ENCODE measurements around the gene GHRL.
"Not testable (repeated sequence)": the region's sequence is repeated elsewhere in the genome, so short reads cannot be mapped to it uniquely, and the experiment has no call there.

GHRL gene

DNA sequence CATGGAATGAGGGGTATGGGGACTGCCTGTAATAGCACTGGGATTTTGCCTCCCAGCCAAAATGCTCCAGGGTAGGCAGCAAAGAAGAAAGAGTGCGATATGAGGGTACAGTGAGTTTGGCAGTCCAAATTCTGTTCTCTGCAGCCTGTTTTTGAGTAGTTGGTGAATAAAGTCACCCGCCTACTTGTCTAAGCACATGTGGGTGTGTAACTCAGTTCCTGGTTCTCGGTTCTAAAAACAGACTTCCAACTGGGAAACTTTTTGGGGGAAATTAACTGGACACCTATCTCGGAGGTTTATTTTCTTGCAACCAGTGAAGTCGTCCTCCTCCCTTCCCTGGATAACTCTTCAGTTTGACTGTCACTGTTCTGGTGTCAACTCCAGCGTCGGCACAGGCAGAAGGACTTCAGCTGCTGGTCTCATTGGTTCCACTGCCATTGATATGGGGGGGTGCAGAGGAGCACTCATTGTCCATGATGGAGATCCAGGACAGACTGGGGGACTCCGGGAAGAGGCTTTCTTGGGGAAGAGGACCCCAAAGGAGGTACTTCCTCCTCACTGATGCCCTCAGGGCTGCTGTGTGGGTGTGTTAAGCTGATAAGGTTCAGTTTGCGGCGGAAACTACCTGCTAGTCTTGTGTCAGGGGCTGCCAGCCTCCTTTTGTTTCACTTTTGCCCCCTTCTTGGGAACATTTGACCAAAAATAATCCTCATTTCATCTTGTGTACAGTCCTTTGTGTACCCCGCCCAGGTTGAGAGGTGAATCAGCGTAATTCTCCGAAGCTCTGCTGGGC, 13.2 kb downstream of the GHRL start:
- no peak for DNase-seq (ENCODE audit: low read depth)
- no peak overlapping the region for H3K4me3 ChIP-seq (ENCODE audit: low read depth, low read length)
- TF ChIP-seq, protein P1, sequence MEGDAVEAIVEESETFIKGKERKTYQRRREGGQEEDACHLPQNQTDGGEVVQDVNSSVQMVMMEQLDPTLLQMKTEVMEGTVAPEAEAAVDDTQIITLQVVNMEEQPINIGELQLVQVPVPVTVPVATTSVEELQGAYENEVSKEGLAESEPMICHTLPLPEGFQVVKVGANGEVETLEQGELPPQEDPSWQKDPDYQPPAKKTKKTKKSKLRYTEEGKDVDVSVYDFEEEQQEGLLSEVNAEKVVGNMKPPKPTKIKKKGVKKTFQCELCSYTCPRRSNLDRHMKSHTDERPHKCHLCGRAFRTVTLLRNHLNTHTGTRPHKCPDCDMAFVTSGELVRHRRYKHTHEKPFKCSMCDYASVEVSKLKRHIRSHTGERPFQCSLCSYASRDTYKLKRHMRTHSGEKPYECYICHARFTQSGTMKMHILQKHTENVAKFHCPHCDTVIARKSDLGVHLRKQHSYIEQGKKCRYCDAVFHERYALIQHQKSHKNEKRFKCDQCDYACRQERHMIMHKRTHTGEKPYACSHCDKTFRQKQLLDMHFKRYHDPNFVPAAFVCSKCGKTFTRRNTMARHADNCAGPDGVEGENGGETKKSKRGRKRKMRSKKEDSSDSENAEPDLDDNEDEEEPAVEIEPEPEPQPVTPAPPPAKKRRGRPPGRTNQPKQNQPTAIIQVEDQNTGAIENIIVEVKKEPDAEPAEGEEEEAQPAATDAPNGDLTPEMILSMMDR (IDR thresholded peaks at IDR 0.05; ENCODE audit: insufficient read depth, low read depth, low read length, missing control alignments): no peak

DNA sequence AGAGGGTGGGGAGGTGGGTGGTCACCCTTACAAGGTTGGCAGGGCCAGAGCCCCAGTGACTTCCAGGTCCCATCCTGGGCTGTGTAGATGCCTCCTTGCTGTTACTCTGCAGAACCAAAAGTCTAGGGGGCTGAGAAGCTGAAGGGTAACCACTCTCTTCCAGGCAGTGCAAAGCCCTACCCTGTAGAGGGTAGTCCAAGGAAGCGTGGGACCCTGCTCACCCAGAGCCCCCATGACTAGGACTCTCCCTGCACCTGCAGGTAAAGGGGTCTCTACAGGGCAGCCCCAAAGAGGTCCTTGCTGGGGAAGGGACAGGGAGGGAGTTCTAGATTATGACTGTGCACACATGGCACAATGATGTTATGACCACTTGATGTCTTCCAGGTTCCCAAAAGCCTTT, 14.2 kb downstream of the GHRL start:
- no peak for DNase-seq (ENCODE audit: low read depth)
- no peak overlapping the region for H3K4me3 ChIP-seq (ENCODE audit: low read depth, low read length)
- TF ChIP-seq, protein P1 (IDR thresholded peaks at IDR 0.05; ENCODE audit: insufficient read depth, low read depth, low read length, missing control alignments): no peak

- DNase-seq (ENCODE audit: low read depth): no peak
- TF ChIP-seq, protein P1 (IDR thresholded peaks at IDR 0.05; ENCODE audit: insufficient read depth, low read depth, low read length, missing control alignments): no peak
- no peak overlapping the region for H3K4me3 ChIP-seq (ENCODE audit: low read depth, low read length)
These were observed 15.6 kb downstream of the GHRL start for GRCh38 chr3:10277115-10277625.

DNA sequence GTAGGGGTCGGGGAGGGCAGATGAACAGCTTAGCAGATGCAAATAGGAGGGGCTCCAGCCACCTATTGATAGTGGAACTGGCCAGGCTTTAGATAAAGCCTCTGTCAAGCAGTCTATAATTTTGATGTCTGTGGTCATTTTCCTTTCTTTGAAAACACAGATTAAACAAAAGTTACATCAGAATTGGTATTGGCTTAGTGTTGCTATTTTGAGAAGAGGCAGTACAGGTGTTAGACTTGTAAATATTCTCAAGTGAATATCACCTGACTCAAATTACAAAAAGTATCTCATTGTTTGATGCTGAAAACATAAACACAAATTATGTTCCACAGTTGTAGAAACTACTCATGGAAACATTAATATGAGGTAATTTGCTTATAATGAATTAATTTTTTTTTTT, 18.1 kb downstream of the GHRL start:
- H3K4me3 ChIP-seq (ENCODE audit: low read depth, low read length): no peak overlapping the region
- DNase-seq (ENCODE audit: low read depth): no peak
- TF ChIP-seq, protein P1 (IDR thresholded peaks at IDR 0.05; ENCODE audit: insufficient read depth, low read depth, low read length, missing control alignments): no peak

- DNase-seq (ENCODE audit: low read depth): no peak
- TF ChIP-seq, protein P1 (IDR thresholded peaks at IDR 0.05; ENCODE audit: insufficient read depth, low read depth, low read length, missing control alignments): no peak
- H3K4me3 ChIP-seq (ENCODE audit: low read depth, low read length): no peak overlapping the region
These were observed 18.9 kb downstream of the GHRL start for GRCh38 chr3:10273702-10274305.

DNA sequence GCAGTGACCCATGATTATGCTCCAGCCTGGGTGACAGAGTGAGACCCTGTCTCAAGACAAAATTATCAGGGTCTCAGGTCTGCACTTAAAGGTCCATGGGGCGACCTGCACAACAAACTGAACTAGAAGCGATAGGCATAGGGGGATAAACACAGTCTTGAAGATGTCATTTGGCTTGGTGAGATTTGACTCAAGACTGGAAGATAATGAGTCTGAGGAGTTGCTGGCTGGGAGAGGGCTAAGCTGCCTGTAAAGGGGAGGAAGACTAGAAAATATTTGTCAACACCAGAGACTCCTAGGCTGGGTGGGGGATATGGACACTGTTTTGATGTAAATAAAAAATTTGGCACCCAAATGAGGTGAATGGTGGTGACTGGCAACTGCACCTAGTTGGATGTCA, 19.8 kb downstream of the GHRL start:
- DNase-seq (ENCODE audit: low read depth): no peak
- no peak overlapping the region for H3K4me3 ChIP-seq (ENCODE audit: low read depth, low read length)
- TF ChIP-seq, protein P1 (IDR thresholded peaks at IDR 0.05; ENCODE audit: insufficient read depth, low read depth, low read length, missing control alignments): no peak

- H3K4me3 ChIP-seq (ENCODE audit: low read depth, low read length); DNase-seq (ENCODE audit: low read depth): not testable (repeated sequence)
These were observed 20.3 kb downstream of the GHRL start for GRCh38 chr3:10272476-10272875.
